ENCODE results near the gene RNASE13. TPM values are rescaled to one million over a fixed set of nuclear protein-coding genes. Genes with fewer than 3 reads are reported as not detected.

RNASE13 gene
- total and polyA plus RNA-seq, 2 experiments from 2014 or later: not detected

GRCh38 chr14:21026274-21026987 is 8.2 kb downstream of the RNASE13 start:
- peaks cover 32% of the 10 kb centered on the region for H3K27me3 ChIP-seq (replicated peaks; ENCODE audit: insufficient read depth)
- no peaks in the 10 kb centered on the region for H3F3A ChIP-seq (ENCODE audit: insufficient read depth)
- no peak overlapping the region for H3K9ac ChIP-seq
- H3K27ac ChIP-seq: no peak overlapping the region
- H3K4me2 ChIP-seq (ENCODE audit: unreplicated experiment): no peak overlapping the region
- H3K9me2 ChIP-seq (ENCODE audit: insufficient read depth): no peaks in the 10 kb centered on the region
- H3K9me3 ChIP-seq (ENCODE audit: low read depth): no peaks in the 10 kb centered on the region
- no peaks in the 10 kb centered on the region for H3K4me1 ChIP-seq (ENCODE audit: insufficient read depth)
- H3K79me2 ChIP-seq (ENCODE audit: insufficient read depth): no peaks in the 10 kb centered on the region
- no peaks in the 10 kb centered on the region for H3K36me3 ChIP-seq (ENCODE audit: low read depth)
- no peak for DNase-seq
- no peak overlapping the region for H3K4me3 ChIP-seq
- in situ Hi-C loops (cut with MboI): no loop called here
- H2AFZ ChIP-seq: no peak overlapping the region
- H4K20me1 ChIP-seq (ENCODE audit: insufficient read depth): no peaks in the 10 kb centered on the region
- 74 to 76% methylated on average over 4 to 7 of the region's 7 CpGs for WGBS, 2 experiments (ENCODE audit: low coverage in 1 of 2, low lambda C conversion rate in 2 of 2, missing lambda C conversion rate in 2 of 2)
- TF ChIP-seq EZH2 (IDR thresholded peaks at IDR 0.05; ENCODE audit: insufficient read depth, poor library complexity, severe bottlenecking) (no peak), EZH2phosphoT487 (IDR thresholded peaks at IDR 0.05; ENCODE audit: insufficient read depth, low read depth) (no peak)

GRCh38 chr14:21025371-21026273 is 9.0 kb downstream of the RNASE13 start:
- H3K27ac ChIP-seq: no peak overlapping the region
- H3K4me2 ChIP-seq (ENCODE audit: unreplicated experiment): peak overlapping the region; percentile 68

GRCh38 chr14:21024585-21025370 is 9.8 kb downstream of the RNASE13 start, which contains the start of gene NDRG2:
Gene NDRG2, minus strand, starts transcription at chr14:21025061. Its CDS starts 1,746 bp downstream, at chr14:21023315.
- no peaks in the 10 kb centered on the region for H3K4me1 ChIP-seq (ENCODE audit: insufficient read depth)
- no peaks in the 10 kb centered on the region for H3K36me3 ChIP-seq (ENCODE audit: low read depth)
- no peak for TF ChIP-seq EZH2phosphoT487 (IDR thresholded peaks at IDR 0.05; ENCODE audit: insufficient read depth, low read depth)
- TF ChIP-seq EZH2 (IDR thresholded peaks at IDR 0.05; ENCODE audit: insufficient read depth, poor library complexity, severe bottlenecking): peak; percentile 37
- no peaks in the 10 kb centered on the region for H3F3A ChIP-seq (ENCODE audit: insufficient read depth)
- H4K20me1 ChIP-seq (ENCODE audit: insufficient read depth): no peaks in the 10 kb centered on the region
- 0 out of 2 replicates have a peak within 1 kb of the TSS, but pooled peaks have one; percentile 18 for H2AFZ ChIP-seq
- H3K27ac ChIP-seq: no peak within 1 kb of the TSS
- no peak within 1 kb of the TSS for H3K9ac ChIP-seq
- H3K79me2 ChIP-seq (ENCODE audit: insufficient read depth): no peaks in the 10 kb centered on the region
- H3K4me2 ChIP-seq (ENCODE audit: unreplicated experiment): peak within 1 kb of the TSS; percentile 68
- 3% methylated on average over 19 to 64 of the region's 72 CpGs for WGBS, 2 experiments (ENCODE audit: low coverage in 1 of 2, low lambda C conversion rate in 2 of 2, missing lambda C conversion rate in 2 of 2)
- DNase-seq: peak; percentile 37
- H3K9me3 ChIP-seq (ENCODE audit: low read depth): no peaks in the 10 kb centered on the region
- in situ Hi-C loops (cut with MboI): no loop called here
- no peaks in the 10 kb centered on the region for H3K9me2 ChIP-seq (ENCODE audit: insufficient read depth)
- H3K4me3 ChIP-seq: peak within 1 kb of the TSS; percentile 51
- H3K27me3 ChIP-seq (replicated peaks; ENCODE audit: insufficient read depth): peaks cover 32% of the 10 kb centered on the region

More at GRCh38 chr14:21025371-21026273, 9.0 kb downstream of the RNASE13 start:
- H4K20me1 ChIP-seq (ENCODE audit: insufficient read depth): no peaks in the 10 kb centered on the region
- no peak for TF ChIP-seq EZH2phosphoT487 (IDR thresholded peaks at IDR 0.05; ENCODE audit: insufficient read depth, low read depth)
- TF ChIP-seq EZH2 (IDR thresholded peaks at IDR 0.05; ENCODE audit: insufficient read depth, poor library complexity, severe bottlenecking): peak; percentile 33
- no peaks in the 10 kb centered on the region for H3K4me1 ChIP-seq (ENCODE audit: insufficient read depth)
- peaks cover 32% of the 10 kb centered on the region for H3K27me3 ChIP-seq (replicated peaks; ENCODE audit: insufficient read depth)
- in situ Hi-C loops (cut with MboI): no loop called here
- WGBS, 2 experiments (ENCODE audit: low coverage in 1 of 2, low lambda C conversion rate in 2 of 2, missing lambda C conversion rate in 2 of 2): 8 to 12% methylated on average over 28 to 58 of the region's 58 CpGs
- no peaks in the 10 kb centered on the region for H3F3A ChIP-seq (ENCODE audit: insufficient read depth)
- no peak overlapping the region for H2AFZ ChIP-seq
- H3K9ac ChIP-seq: no peak overlapping the region
- no peaks in the 10 kb centered on the region for H3K36me3 ChIP-seq (ENCODE audit: low read depth)
- H3K9me3 ChIP-seq (ENCODE audit: low read depth): no peaks in the 10 kb centered on the region
- H3K9me2 ChIP-seq (ENCODE audit: insufficient read depth): no peaks in the 10 kb centered on the region
- DNase-seq: no peak
- H3K79me2 ChIP-seq (ENCODE audit: insufficient read depth): no peaks in the 10 kb centered on the region
- peak overlapping the region; percentile 51 for H3K4me3 ChIP-seq

Data from GM23248 (cell line).